ENCODE results near the gene STPG1.

GRCh38 chr1:24411963-24412362 is 1.6 kb downstream of the STPG1 start:
- TF ChIP-seq, protein P1, sequence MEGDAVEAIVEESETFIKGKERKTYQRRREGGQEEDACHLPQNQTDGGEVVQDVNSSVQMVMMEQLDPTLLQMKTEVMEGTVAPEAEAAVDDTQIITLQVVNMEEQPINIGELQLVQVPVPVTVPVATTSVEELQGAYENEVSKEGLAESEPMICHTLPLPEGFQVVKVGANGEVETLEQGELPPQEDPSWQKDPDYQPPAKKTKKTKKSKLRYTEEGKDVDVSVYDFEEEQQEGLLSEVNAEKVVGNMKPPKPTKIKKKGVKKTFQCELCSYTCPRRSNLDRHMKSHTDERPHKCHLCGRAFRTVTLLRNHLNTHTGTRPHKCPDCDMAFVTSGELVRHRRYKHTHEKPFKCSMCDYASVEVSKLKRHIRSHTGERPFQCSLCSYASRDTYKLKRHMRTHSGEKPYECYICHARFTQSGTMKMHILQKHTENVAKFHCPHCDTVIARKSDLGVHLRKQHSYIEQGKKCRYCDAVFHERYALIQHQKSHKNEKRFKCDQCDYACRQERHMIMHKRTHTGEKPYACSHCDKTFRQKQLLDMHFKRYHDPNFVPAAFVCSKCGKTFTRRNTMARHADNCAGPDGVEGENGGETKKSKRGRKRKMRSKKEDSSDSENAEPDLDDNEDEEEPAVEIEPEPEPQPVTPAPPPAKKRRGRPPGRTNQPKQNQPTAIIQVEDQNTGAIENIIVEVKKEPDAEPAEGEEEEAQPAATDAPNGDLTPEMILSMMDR (IDR thresholded peaks at IDR 0.05), result no peak
- no peak for TF ChIP-seq POLR2A (IDR thresholded peaks at IDR 0.05)

Measured in testis (tissue), 2 donors.